GM06990 (cell line): ENCODE measurements around the gene CXCR3.
A peak's percentile ranks its signal among the peaks of the same experiment; 100 is the strongest.

ENCODE experiments used
- DNase-seq: peaks from one replicate; pipeline ENCODE4 v3.0.0-alpha.2; 2011; ENCODE audit not compliant: insufficient read length; ENCODE audit errors: extremely low read depth
- H3K27me3 ChIP-seq: replicated peaks from 2 replicates; pipeline ENCODE4 v1.6.0; 2011; ENCODE audit warnings: low read length; ENCODE audit not compliant: control insufficient read depth, insufficient read depth
- H3K36me3 ChIP-seq: 2 replicates; pipeline ENCODE4 v1.5.1; 2011; ENCODE audit warnings: low read length; ENCODE audit not compliant: control insufficient read depth, insufficient read depth
- H3K4me3 ChIP-seq: replicated peaks from 2 replicates; pipeline ENCODE4 v1.5.1; 2011; ENCODE audit warnings: low read depth, mild to moderate bottlenecking, control low read depth, low read length
- CTCF ChIP-seq: IDR thresholded peaks from 2 replicates; pipeline ENCODE4 v1.5.1; 2011; ENCODE audit warnings: low read length, control low read depth, mild to moderate bottlenecking, inconsistent platforms; ENCODE audit not compliant: insufficient read depth, poor library complexity, severe bottlenecking

CXCR3 gene

DNA sequence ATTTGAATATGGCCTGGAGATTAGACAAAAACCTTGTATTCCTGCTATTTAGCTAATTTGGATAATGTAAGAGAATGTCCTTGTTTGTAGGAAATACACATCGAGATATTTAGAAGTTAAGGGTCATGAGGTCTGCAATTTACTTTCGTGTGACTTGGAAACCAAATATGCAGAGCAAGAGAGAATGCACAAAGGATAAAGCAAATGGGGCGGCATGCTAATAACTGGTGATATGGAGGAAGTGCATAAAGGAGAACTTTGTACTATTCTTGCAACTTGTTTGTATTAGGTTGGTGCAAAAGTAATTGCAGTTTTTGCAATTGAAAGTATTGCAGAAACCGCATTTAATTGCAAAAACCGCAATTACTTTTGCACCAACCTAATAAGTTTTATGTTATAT lies 7.2 kb upstream of the CXCR3 start:
- Histone ChIP-seq H3K36me3 (no peaks in the 10 kb centered on the region), H3K4me3 (no peak overlapping the region), H3K27me3 (no peaks in the 10 kb centered on the region)
- no peak for DNase-seq
- no peak for TF ChIP-seq CTCF

- no peaks in the 10 kb centered on the region for H3K27me3 ChIP-seq
- no peak overlapping the region for H3K4me3 ChIP-seq
- H3K36me3 ChIP-seq: no peaks in the 10 kb centered on the region
- no peak for TF ChIP-seq CTCF
- no peak for DNase-seq
These were observed 5.4 kb upstream of the CXCR3 start for GRCh38 chrX:71623714-71624113.

DNA sequence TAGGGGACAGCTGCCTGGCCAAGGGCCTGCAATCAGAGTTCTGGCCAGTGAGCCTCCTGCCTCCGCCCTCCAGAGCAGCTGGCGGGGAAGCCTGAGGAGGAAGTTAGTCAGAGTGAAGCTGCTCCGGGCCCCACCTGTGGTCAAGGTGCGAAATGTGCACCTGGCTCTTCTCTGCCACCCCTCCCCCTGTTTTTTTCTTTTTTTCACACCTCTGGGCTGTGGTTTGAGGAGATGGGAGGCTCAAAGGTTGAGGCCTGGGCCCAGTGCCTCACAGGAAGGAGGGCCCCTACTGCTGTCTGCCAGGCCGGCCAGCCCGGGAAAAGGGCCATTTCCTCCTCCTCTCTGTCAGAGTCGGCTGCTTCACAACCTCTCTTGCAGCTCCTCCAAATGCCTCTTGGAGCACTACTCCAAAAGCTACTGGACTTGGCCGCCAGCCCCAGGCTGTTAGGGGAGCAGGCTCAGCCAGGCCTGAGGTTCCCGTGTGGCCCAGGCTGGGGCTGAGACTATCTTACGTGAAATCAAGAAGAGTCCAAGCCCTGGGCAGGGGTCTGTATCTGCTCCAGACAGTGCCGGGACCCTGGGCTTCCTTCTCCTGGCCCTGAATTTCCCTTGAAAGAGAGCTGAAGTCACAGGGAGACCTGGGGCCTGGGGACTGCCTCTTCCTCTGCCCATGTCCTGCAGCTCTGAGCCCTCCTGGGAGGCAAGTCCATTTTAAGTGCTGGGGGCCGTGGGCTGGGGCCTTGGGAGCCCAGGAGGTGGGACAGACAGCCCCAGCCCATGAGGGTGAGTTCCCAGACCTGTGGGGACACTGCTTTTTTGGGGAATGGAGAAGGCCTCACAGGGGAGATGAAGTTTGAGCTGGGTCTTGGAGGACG lies 4.5 kb upstream of the CXCR3 start:
- H3K4me3 ChIP-seq: no peak overlapping the region
- DNase-seq: peak; percentile 82
- H3K27me3 ChIP-seq: no peaks in the 10 kb centered on the region
- peak; percentile 18 for TF ChIP-seq CTCF
- no peaks in the 10 kb centered on the region for H3K36me3 ChIP-seq

- no peaks in the 10 kb centered on the region for H3K36me3 ChIP-seq
- no peaks in the 10 kb centered on the region for H3K27me3 ChIP-seq
- DNase-seq: no peak
- TF ChIP-seq CTCF: no peak
- H3K4me3 ChIP-seq: no peak overlapping the region
These were observed 3.8 kb upstream of the CXCR3 start for GRCh38 chrX:71622032-71622575.

GRCh38 chrX:71621603-71622002 lies 3.3 kb upstream of the CXCR3 start:
- no peak for DNase-seq
- Histone ChIP-seq H3K36me3 (no peaks in the 10 kb centered on the region; the same call in 1 of the 2 replicates), H3K27me3 (no peaks in the 10 kb centered on the region), H3K4me3 (no peak overlapping the region)
- TF ChIP-seq CTCF: no peak

- no peak overlapping the region for H3K4me3 ChIP-seq
- no peak for TF ChIP-seq CTCF
- H3K36me3 ChIP-seq: peaks cover 2% of the 10 kb centered on the region; the same call in 1 of the 2 replicates
- DNase-seq: no peak
- no peaks in the 10 kb centered on the region for H3K27me3 ChIP-seq
These were observed 1.7 kb upstream of the CXCR3 start for GRCh38 chrX:71619986-71620385.
